GM21515 (cell line): ENCODE data around the gene CRNKL1.
"Not testable (repeated sequence)": the region's sequence is repeated elsewhere in the genome, so short reads cannot be mapped to it uniquely, and the experiment has no call there.

Source experiments
- ATAC-seq: cut with Tn5 transposase; IDR thresholded peaks from one replicate; pipeline ENCODE4 v1.9.1; 2021; ENCODE audit not compliant: unreplicated experiment

CRNKL1 gene

DNA sequence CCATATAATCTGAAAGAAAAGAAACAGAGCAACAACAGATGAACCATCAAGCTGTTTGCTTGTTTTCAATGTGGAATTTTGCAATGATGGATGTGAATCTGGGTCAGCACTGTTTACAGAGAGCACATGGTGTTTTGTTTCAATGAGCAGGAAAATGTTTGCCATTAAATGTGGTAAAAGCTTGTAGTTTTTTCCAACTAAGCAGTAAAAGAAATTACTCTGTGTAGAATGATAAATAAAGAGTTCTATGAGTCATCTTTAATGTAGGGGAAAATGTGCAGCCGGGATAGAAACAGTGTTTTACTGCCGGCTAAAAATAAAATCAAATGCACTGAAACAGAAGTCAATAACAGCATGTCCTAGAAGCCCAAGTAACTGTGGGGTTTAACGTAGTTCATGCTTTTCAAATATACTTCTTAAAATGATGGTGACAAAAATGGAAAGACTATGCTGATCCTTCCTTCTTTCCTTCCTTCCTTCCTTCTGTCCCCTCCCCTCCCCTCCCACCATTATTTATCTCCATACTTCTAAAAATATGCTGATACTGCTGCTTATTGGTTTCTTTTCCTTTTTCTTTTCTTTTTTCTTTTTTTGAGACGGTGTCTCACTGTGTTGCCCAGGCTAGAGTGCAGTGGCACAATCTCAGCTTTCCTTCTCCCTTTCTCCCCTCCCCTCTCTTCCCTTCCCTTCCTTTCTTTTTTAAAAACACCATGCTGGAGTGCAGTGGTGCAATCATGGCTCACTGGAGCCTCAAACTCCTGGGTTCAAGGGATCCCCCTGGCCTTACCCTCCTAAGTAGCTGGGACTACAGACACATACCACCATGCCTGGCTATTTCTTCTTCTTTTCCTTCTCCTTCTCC, 41.4 kb downstream of the CRNKL1 start:
- no peak for ATAC-seq

DNA sequence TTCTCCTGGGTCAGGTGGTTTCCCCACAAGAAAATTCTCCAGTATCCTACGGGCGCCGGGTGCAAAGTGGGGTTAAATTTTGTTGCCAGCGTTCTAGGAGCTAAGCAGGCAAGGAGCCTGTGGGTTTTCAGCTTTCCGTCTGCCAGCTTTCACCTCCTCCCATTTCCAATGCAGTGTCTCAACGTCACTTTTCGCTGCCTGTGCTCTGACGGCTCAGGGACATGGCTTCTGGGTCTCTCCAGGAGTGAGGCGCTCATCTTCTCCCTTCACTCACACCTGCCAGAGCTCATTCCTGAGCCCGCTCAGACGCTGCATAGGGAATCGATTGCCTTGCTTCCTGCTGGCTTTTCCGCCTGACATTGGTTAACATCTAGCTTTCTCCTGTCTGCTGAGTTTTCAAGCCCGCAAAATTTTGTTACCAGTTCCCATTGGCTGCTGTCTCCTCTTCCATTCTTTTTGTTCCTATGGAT, 42.4 kb downstream of the CRNKL1 start:
- no peak for ATAC-seq

DNA sequence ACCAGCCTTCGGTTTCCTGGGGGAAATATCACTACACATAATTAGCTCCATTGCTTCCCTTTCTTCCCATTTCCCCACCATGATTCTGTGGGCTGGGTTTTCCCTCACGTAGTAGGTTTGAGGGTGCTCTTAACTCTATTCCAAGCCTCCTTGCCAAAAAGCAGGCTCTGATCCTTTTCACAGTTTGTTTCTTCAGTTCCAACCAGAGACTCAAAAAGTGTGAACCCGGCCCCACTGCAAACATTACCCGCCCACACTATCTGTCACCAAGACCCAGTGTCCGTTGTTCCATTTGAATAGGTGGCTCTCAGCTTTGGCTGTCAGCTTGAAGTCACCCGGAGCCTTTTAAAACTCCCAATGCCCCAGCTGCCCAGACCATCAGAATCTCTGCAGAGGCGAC, 46.9 kb downstream of the CRNKL1 start:
- ATAC-seq = no peak

DNA sequence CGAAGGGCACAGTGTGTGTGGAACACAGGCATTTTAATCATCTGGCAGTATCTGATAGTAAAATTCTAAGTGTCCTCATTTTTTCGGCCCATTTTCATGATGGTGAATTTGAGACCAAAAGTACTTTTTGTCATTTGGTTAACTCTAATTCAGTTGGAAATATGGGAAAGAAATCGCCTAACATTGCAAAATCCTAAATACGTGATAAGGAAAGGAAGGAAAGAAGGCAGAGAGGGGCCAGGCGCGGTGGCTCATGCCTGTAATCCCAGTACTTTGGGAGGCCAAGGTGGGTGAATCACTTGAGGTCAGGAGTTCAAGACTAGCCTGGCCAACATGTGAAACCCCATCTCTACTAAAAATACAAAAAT, 48.3 kb downstream of the CRNKL1 start:
- not testable (repeated sequence) for ATAC-seq

DNA sequence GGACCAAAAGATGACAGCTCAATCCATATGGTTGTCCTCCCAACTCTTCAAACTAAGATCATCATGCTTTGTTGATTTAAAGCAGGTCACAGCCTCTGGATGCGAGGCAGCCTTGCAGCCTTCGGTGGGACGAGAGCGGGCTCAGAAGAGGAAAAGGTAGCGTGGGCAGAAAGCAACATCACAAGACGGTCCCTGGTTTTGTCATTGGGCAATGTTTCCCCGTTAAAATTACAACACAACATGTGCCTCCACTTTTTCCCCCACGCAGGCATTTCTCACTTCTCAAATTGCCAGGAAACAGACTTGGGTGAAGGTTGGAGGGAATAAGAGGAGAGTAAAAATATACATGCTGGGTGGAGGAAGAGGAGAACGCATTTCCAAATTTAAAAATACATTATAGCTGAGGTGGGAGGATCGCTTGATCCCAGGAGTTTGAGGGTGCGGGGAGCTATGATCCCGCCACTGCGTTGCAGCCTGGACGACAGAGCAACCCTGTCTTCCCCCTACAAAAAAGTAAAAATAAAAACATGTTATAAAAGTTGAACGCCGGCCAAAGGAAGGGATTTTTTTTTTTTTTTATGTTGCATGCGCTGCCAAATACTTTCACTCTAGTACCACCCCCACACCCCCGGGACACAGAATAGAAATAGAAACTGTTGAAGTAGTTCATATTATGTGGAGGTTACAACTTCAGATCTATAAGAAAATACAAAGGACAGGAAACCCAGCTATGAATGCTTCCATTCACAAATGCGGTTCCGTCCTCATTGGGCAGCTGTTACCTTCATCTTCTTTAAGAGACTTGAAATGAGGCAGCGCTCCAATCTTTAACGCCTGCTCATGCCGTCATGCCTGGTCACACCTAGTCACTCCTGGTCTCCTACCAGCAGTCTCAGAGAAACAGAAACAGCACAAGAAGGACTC, 49.0 kb downstream of the CRNKL1 start:
- no peak for ATAC-seq

DNA sequence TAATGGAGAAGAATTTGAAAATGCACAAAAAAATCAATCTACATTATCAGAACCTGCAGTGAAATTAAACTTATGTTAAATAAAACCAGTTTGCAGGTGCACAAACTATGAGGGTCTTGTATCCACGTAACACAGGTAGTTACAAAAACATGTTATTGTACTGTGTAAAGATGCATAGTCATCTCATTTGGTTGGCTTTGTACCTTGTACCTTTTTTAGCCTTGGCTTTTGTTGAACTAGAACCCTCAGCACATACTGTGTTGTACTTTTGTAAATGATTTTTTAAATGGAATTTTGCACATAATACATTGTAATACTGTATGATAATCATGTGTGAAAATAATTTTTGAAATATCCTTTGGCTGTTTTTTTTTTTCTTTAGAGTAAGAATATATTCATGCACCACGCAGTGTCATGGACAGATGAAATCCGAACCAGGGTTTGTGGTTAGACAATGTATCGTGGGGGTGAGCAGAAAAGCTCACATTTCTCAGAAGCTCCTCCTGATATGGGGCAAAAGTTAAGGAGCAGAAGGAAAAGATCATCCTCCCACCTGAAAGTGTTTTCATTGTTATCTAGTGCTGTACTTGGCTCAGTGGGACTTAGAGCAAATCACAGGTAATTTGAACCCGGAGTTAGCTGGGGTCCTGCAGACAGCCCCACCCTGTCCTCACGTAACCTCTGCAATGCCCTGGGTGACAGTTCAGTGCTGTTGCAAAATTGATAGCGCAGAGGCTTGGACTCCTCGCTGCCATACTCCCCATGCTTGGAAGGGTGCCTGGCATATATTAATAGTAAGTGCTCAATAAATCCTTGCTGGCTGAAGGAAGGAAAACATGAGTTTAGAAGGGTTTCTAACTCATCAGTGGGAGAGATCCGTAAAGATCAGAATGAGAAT, 49.9 kb downstream of the CRNKL1 start:
- ATAC-seq = no peak

DNA sequence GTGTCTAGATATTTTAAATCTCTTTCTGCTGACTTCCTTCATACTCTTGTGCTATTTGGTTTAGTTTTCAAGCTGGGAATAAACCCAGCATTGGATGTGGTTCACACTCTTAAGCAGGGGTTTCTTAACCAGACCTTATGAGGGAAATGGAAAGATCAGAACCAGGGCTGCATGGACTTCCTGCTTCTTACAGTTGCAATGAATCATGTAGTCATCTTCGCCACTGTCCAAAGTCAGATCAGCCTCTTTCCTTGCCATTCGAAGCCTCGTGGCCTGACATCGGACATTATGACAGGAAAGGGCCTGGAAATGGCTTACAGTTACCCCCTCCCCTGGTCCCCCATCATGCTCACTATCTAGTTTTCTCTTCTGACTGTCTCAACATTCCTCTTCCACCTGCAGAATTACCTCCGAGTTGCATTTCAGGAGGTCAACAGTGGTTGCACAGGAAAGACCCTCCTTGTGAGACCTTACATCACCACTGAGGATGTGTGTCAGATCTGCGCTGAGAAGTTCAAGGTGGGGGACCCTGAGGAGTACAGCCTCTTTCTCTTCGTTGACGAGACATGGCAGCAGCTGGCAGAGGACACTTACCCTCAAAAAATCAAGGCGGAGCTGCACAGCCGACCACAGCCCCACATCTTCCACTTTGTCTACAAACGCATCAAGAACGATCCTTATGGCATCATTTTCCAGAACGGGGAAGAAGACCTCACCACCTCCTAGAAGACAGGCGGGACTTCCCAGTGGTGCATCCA, 51.9 kb downstream of the CRNKL1 start:
- ATAC-seq = no peak

DNA sequence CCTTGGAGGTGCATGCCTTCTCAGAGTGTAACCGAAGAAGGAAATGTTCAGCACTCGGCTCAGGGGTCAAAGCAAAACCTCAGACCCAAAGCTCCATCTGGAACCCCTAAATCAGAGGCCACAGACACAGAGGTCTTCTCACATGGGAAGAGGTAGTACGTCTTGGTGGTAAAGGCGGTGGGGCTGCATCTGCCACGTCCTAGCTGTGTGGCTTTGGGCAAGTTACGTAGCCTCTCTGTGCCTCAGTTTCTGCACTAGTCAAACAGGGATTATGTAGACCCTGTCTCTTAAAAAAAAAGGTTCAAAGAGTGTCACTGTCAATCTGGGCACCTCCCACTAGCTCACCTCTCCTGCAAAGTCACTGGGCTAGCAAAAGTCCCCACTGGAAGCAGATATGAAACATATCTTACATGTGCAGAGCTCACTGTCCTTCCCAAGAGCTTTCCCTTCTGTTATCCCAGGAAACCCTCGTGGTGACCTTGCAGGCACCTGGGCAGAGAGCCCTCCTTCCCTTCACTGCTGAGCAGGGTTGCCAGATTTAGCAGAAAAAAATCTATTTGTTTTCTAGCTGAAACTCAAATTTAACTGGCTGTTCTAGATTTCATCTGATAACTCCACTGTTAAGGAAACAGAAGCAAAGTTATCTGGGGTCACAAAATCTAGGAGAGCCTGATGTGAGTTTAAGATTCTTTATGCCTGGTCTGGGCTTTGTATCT, 53.1 kb downstream of the CRNKL1 start:
- ATAC-seq = no peak

DNA sequence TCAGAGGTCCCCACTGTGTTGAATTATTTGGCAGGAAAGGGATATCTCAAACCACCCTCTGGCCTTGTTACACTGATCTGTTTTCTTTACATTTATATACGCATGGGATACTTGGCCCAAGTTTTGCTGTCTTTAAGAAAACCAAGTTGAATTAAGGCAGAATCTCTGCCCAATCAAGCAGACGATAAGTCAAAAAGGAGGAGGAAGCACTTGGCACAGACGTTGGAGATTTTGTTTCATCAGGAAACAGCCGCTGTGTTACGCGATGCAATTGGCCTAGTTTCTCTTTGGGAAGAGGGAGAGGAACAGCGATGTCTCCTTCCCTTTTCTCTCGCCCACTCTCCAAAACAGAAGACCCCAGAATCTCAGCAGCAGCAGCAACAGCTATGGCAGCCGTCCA, 55.3 kb downstream of the CRNKL1 start:
- ATAC-seq = no peak

DNA sequence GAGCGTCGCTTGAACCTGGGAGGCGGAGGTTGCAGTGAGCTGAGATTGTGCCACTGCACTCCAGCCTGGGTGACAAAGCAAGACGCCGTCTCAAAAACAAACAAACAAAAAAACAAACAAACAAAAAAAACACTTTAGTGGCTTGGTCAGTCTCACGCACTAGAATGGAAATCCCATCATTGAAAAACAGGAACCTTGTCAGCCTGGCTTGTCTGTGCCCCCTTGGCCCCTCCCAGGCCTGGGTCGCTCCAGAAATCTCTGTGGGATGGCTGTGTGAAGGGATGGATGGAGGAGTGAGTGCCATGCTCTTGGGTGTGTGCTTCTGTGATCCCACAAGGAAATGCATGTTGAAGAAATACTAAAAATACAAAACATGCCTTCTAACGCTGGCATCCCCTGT, 56.0 kb downstream of the CRNKL1 start:
- ATAC-seq = no peak

DNA sequence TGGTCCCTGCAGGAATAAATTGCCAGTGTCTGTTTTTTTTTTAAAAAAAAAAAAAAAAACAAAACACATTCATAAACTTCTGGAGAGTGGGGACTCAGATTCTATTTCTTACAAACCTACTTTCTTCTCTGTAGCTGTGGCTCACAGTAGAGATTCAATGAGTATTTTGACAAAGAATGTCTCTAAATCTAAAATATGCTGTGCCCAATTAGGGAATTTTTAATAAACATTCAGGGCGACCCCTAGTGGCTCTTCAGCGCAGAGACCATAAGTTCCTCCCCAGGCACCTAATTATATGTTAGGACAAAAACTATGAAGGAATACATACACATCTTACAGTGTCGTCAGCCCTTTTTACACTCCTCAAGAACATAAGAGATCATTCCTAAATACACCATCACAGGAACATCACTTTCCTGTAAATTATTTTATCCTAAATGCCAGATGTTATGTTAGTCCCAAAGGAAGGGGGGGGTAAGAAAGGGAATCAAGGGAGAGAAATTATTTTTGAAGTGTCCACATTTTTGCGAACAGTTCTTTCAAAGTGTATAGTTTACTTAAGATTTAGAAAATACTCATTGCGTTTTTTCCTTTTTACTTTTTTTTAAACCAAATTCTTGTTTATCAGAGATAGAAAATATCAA, 56.9 kb downstream of the CRNKL1 start:
- no peak for ATAC-seq

DNA sequence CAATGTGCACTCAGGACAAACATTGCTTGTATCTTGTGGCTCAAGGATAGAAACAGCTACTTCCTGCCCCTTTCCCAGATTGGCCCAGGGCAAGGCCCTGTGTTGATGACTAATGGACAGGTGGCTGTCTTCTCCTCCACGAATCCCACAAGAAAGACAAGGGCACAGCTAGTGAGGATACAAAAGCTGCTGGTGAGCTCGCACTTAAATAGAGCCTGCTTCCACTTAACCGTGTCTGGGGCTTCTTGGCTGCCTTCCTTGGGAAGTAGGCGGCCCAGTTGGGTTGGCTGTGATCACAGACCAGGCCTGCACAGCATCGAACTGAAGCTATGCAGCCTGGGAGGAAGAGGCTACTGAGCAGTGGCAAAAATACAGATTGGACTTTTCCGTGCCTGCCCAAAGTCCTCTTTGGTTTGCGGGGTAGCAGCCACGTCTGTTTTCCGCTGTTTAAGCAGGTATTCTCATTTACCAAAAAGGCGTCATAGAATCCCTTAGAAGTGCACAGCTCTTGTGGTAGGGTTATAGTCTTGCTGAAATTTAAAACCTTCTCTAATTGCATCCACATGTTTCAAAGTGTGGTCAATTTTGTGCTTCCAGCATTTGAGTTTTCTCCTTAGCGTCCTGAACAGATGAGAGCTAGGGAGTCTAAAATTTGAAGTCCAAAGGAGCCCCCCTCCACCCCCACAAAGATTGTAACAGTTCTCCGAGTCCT, 58.2 kb downstream of the CRNKL1 start:
- ATAC-seq = no peak

DNA sequence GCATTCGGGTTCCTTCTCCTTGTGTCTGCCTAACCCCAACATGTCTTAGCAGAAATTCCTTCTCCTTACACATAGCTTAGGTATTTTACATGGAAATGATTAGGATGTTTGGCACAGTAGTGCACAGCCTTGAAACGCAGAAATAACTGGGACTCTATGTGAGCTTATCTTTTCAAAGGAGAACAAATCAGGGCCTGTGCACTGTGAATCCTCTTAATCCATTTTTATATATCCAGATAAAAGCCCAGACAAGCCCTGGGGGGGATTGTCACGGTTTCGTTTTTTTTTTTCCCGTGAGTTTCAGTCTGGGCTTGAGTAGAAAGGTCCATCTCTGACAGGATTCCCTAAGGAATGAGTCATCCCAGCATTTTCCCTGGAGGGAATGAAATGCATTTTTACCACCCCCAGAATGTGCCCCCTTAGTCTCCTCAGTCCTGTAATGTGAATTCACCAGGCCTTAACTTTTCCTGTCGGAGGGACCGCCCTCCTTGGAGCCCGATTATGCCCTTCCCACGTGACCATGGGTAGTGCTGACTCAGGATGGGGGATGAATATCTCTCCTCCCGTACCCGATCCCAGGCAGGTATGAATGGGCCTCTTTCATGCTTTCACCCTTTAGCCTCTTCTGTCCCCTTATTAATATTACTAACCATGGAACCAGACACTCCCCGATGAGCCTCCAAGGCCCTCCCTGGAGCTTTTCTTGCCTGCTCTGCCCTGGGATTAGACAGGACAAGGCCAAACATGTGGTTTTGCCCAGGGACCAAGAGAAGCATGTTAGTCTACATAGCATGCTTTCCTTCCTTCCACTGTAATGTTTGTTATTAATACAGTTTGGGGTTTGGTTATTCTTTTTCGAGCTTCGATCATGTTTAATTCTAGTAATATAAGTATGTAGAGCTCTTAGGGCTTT, 59.0 kb downstream of the CRNKL1 start:
- no peak for ATAC-seq

DNA sequence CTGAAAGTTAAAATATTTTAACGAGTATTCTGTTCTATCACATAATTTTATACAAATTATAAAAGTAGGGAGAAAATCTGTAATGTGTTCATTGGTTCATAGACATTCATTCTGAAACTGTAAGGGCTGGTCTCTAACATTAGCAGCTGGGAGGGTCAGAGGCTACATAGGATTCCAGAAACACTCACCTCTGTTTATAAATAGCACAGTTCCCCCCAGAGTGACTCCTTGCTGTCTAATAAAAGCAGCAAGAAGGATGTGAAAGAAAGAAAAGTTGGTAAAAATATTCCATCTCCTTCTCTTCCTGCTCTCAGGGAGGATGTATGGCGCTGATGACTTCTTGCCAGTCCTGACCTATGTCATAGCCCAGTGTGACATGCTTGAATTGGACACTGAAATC, 60.4 kb downstream of the CRNKL1 start:
- no peak for ATAC-seq

DNA sequence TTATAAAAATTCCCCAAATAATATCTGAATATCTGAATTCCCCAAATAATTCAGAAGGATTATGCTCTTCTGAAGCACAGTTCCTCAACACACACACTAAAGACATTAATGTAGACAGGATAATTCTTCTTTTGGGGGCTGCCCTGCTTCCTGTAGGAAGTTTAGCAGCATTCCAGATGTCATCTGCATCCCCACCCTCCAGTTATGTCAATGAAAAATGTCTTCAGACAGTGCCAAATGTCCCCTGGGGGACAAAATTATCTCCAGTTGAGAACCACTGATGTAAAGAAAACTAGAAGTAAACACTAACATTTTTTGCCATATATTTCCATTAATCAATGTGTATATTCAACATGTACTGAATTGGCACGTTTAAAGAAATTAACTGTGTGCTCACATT, 61.0 kb downstream of the CRNKL1 start:
- no peak for ATAC-seq

DNA sequence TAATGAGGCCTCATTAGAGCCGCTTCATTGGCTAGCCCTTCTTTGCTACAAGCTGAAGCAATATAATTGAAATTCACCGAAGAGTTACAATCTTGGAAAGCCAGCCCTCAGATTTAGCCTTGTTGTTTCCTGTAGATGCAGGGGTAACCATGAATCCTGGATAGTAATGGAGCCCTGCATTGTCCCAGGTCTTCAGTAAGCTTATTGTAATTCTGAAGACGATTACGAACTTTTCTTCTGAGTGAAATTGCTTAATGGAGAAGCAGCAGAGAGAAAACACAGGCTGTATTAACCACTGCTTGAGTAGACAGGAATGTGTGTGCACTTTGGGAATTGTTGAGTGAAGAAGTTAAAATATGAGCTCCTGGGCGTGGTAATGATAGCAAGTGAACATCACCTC, 61.4 kb downstream of the CRNKL1 start:
- no peak for ATAC-seq

DNA sequence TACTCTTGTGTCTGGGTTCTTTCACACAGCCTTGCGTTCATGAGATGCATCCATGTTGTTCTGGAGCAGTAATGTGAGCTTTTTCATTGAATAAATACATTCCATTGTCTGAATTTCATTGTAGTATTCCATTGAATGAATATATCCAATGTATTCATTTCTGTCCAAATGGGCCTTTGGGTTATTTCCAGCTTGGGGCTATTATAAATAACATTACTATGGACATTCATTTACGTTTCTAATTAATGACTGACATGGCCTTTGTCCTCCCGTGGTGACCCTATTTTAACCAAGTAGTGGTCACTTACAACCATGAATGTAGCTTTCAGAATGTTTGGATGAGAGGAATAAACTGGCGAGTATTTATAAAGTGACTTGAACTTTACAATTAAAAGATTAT, 65.2 kb downstream of the CRNKL1 start:
- ATAC-seq = no peak
